ENCODE results near the gene FIGNL1. TPM values are rescaled to one million over a fixed set of nuclear protein-coding genes. Genes with fewer than 3 reads are reported as not detected.

The FIGNL1 gene
- total RNA-seq, 2 donors from 2014 or later = 28.0 to 38.2 TPM

DNA sequence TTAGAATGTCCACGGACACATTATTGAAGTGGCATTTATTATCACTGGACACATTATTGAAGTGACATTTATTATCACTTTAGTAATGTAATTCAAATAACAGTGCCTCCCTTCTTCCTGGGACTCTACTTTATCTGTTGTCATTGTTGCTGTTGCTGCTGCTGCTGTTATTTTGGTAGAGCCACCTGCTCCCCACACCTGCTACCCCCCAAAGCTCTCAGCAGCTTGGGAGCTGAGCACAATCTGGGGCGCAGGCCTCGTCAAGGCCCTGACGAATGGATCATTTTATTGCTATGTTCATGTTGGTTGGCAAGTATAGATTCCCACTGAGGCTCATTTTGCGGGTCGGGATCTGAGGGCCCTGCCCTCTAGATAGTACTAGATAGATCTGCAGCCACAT lies 24.8 kb downstream of the FIGNL1 start:
- Mint-ChIP-seq H3K36me3 (ENCODE audit: low read depth) (no peaks in the 10 kb centered on the region), H3K4me1 (peaks cover 24% of the 10 kb centered on the region), H3K4me3 (no peak overlapping the region), H3K9me3 (no peaks in the 10 kb centered on the region), H3K27ac (no peak overlapping the region), H3K27me3 (ENCODE audit: insufficient read depth) (no peaks in the 10 kb centered on the region)
- Histone ChIP-seq H3K9me3 (ENCODE audit: control insufficient read depth, low read length) (no peaks in the 10 kb centered on the region), H3K4me3 (ENCODE audit: low read length) (no peak overlapping the region), H3K27me3 (ENCODE audit: control insufficient read depth, insufficient read depth, low read length, poor library complexity, severe bottlenecking) (no peaks in the 10 kb centered on the region), H3K27ac (ENCODE audit: low read depth, low read length) (no peak overlapping the region), H3K36me3 (ENCODE audit: control insufficient read depth, insufficient read depth, low read length) (no peaks in the 10 kb centered on the region), H3K9ac (ENCODE audit: extremely low read depth, low read length, poor library complexity, severe bottlenecking) (no peak overlapping the region), H3K4me1 (ENCODE audit: control insufficient read depth, insufficient read depth, low read length) (peaks cover 6% of the 10 kb centered on the region)
- TF ChIP-seq, protein P1, sequence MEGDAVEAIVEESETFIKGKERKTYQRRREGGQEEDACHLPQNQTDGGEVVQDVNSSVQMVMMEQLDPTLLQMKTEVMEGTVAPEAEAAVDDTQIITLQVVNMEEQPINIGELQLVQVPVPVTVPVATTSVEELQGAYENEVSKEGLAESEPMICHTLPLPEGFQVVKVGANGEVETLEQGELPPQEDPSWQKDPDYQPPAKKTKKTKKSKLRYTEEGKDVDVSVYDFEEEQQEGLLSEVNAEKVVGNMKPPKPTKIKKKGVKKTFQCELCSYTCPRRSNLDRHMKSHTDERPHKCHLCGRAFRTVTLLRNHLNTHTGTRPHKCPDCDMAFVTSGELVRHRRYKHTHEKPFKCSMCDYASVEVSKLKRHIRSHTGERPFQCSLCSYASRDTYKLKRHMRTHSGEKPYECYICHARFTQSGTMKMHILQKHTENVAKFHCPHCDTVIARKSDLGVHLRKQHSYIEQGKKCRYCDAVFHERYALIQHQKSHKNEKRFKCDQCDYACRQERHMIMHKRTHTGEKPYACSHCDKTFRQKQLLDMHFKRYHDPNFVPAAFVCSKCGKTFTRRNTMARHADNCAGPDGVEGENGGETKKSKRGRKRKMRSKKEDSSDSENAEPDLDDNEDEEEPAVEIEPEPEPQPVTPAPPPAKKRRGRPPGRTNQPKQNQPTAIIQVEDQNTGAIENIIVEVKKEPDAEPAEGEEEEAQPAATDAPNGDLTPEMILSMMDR (conservative IDR thresholded peaks at IDR 0.05) = no peak
- WGBS, 2 experiments (ENCODE audit: insufficient coverage in 1 of 2, insufficient read length in 1 of 2) = 91 to 95% methylated on average over 4 to 6 of the region's 6 CpGs
- DNase-seq = no peak

DNA sequence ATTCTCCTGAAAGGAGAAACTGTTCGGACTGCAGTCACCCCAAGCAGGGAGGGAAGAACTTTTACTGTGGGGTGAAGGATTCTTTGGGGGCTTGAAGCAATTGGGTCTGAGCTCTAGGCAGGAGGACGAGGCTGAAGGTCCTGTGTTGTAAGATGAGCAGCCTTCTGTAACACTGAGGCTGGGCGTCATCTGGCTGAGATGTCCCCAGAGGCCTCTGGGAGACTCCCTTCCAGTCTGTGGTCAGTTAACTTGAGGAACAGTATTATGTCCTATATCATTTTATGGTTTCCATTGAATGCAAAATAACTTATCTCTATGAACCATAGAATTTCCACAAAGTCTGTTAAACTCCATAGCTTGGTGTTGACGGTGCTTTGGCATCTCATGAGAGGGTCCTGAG lies 26.3 kb downstream of the FIGNL1 start:
- no peaks in the 10 kb centered on the region for H3K9me3 ChIP-seq (ENCODE audit: control insufficient read depth, low read length)
- Mint-ChIP-seq H3K27ac (no peak overlapping the region), H3K4me3 (no peak overlapping the region), H3K36me3 (ENCODE audit: low read depth) (no peaks in the 10 kb centered on the region), H3K4me1 (peaks cover 25% of the 10 kb centered on the region), H3K9me3 (no peaks in the 10 kb centered on the region), H3K27me3 (ENCODE audit: insufficient read depth) (no peaks in the 10 kb centered on the region)
- H3K9ac ChIP-seq (ENCODE audit: extremely low read depth, low read length, poor library complexity, severe bottlenecking) = no peak overlapping the region
- DNase-seq = no peak
- H3K36me3 ChIP-seq (ENCODE audit: control insufficient read depth, insufficient read depth, low read length) = no peaks in the 10 kb centered on the region
- H3K4me3 ChIP-seq (ENCODE audit: low read length) = no peak overlapping the region
- WGBS, 2 experiments (ENCODE audit: insufficient coverage in 1 of 2, insufficient read length in 1 of 2) = 70 to 100% methylated on average over 1 to 4 of the region's 4 CpGs
- TF ChIP-seq, protein P1 (conservative IDR thresholded peaks at IDR 0.05) = no peak
- no peak overlapping the region for H3K27ac ChIP-seq (ENCODE audit: low read depth, low read length)
- peaks cover 6% of the 10 kb centered on the region for H3K4me1 ChIP-seq (ENCODE audit: control insufficient read depth, insufficient read depth, low read length)
- no peaks in the 10 kb centered on the region for H3K27me3 ChIP-seq (ENCODE audit: control insufficient read depth, insufficient read depth, low read length, poor library complexity, severe bottlenecking)

DNA sequence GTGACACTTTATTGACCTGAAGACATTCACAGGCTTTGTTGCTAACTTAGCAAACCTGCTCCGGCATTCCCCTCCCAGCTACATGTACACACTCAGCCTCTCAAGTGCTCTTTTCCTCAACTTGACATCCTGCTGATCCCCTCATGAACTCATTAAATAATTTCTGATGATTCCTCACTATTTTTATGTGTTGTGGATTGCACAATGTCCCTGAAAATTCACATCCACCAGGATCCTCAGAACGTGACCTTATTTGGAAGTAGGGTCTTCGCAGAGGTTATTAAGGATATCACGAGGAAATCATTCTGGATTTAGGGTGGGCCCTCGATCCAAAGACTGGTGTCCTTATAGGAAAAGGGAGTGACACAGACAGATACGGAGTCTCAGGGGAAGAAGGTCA lies 27.3 kb downstream of the FIGNL1 start:
- Histone ChIP-seq H3K4me1 (ENCODE audit: control insufficient read depth, insufficient read depth, low read length) (peaks cover 2% of the 10 kb centered on the region), H3K4me3 (ENCODE audit: low read length) (no peak overlapping the region), H3K27ac (ENCODE audit: low read depth, low read length) (no peak overlapping the region), H3K27me3 (ENCODE audit: control insufficient read depth, insufficient read depth, low read length, poor library complexity, severe bottlenecking) (no peaks in the 10 kb centered on the region), H3K9me3 (ENCODE audit: control insufficient read depth, low read length) (no peaks in the 10 kb centered on the region), H3K9ac (ENCODE audit: extremely low read depth, low read length, poor library complexity, severe bottlenecking) (no peak overlapping the region), H3K36me3 (ENCODE audit: control insufficient read depth, insufficient read depth, low read length) (no peaks in the 10 kb centered on the region)
- Mint-ChIP-seq H3K36me3 (ENCODE audit: low read depth) (no peaks in the 10 kb centered on the region), H3K4me1 (peaks cover 24% of the 10 kb centered on the region), H3K4me3 (no peak overlapping the region), H3K27ac (no peak overlapping the region), H3K9me3 (no peaks in the 10 kb centered on the region), H3K27me3 (ENCODE audit: insufficient read depth) (no peaks in the 10 kb centered on the region)
- DNase-seq = no peak
- 94 to 97% methylated on average over 5 to 6 of the region's 6 CpGs for WGBS, 2 experiments (ENCODE audit: insufficient coverage in 1 of 2, insufficient read length in 1 of 2)
- TF ChIP-seq, protein P1 (conservative IDR thresholded peaks at IDR 0.05) = no peak
